GM12865 (cell line): Measurements from ENCODE around the gene AACS.
"Not testable (repeated sequence)": the region's sequence is repeated elsewhere in the genome, so short reads cannot be mapped to it uniquely, and the experiment has no call there.

Experiments used
- DNase-seq: peaks from one replicate; pipeline ENCODE4 v3.0.0; 2010; ENCODE audit warnings: low read depth
- H3K4me3 ChIP-seq: 2 replicates; pipeline ENCODE4 v1.5.1; 2011; ENCODE audit warnings: mild to moderate bottlenecking, low read depth, low read length, control low read depth
- TF ChIP-seq, protein P1 (sequence below): IDR thresholded peaks from 2 replicates; pipeline ENCODE4 v1.5.1; 2011; ENCODE audit warnings: low read length, control low read depth, low read depth, inconsistent platforms; ENCODE audit not compliant: insufficient read depth; ENCODE audit errors: missing control alignments

Gene AACS

DNA sequence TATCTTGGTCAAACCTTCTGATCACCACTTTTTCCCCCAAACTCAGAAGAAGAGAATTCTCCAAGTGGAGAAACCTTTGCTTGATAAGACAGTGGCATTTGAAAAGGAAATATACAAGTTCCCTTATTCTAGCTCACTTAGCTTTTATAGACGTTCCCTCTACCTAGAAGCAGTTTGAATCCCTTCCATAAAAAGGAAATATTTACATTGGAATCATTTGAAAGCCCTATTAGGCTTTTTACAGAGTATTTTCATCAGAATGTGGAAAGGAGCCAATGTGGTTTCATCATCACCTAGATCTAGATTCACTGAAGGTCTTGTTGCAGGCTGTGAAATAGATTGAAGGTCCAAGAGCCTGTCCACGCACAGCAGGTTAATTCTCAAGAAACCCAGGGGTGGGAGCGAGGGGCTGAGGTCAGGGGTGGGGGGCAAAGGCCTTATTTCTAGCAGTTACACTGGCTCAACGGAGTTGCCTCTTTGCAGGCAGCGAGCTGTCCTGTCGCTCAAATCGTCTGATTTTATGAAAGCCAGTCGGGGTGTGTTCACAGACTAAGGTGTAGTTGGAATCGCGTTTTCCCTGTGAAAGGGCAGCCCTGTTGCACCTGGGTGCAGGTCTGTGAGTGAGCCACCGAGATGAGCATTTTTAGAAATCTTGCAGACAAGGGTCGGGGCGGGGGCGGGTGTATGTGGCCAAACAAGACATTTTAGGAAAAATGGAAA, 45.6 kb downstream of the AACS start:
- no peak for DNase-seq
- no peak overlapping the region for H3K4me3 ChIP-seq
- TF ChIP-seq, protein P1, sequence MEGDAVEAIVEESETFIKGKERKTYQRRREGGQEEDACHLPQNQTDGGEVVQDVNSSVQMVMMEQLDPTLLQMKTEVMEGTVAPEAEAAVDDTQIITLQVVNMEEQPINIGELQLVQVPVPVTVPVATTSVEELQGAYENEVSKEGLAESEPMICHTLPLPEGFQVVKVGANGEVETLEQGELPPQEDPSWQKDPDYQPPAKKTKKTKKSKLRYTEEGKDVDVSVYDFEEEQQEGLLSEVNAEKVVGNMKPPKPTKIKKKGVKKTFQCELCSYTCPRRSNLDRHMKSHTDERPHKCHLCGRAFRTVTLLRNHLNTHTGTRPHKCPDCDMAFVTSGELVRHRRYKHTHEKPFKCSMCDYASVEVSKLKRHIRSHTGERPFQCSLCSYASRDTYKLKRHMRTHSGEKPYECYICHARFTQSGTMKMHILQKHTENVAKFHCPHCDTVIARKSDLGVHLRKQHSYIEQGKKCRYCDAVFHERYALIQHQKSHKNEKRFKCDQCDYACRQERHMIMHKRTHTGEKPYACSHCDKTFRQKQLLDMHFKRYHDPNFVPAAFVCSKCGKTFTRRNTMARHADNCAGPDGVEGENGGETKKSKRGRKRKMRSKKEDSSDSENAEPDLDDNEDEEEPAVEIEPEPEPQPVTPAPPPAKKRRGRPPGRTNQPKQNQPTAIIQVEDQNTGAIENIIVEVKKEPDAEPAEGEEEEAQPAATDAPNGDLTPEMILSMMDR = no peak

DNA sequence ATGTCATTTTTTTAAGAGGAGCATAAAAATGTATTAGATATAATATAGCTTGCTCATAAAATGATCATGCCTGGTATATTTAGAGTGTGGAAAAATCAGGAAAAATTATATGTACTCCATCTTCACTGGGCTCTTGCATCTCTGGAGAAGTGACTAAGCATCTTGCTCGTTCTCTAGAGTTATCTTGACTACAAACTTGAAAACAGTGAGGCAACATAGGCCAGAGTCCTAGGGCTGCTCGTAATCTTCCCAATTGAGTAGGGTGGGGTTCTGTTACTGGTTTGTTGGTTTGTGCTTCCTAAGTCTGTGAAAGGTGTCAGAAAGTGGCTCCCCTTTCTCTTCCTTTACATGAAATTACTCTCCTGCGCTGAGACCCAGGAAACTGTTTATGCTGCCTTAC, 46.2 kb downstream of the AACS start:
- no peak overlapping the region for H3K4me3 ChIP-seq
- DNase-seq = no peak
- TF ChIP-seq, protein P1 = no peak

DNA sequence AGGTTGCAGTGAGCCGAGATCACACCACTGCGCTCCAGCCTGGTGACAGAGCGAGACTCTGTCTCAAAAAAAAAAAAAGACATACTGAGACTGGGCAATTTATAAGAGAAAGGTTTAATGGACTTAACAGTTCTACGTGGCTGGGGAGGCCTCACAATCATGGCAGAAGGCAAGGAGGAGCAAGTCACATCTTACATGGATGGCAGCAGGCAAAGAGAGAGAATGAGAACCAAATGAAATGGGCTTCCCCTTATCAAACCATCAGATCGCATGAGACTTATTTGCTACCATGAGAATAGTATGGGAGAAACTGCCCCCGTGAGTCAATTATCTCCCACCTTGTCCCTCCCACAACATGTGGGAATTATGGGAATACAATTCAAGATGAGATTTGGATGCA, 47.4 kb downstream of the AACS start:
- H3K4me3 ChIP-seq, DNase-seq: not testable (repeated sequence)

DNA sequence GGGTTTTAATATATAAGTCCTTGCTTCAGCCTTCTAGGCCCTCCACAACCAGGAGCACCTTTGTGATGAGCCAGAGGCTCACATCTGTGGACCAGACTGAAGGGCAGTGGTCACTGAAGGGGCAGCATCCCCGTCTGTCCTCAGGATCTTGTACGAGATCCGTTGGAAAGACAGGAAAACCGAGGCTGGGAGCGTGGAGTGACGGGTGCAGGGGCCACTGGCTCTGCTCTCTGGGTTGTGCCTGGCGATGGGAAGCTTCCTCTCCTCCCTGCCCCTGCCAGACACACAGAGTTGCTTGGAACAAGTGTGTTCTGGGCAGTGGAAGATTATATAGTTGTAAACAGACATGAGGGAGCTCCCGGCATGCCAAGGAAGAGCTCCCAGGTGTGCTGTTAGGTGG, 48.0 kb downstream of the AACS start:
- TF ChIP-seq, protein P1 = no peak
- H3K4me3 ChIP-seq = no peak overlapping the region
- DNase-seq = no peak

DNA sequence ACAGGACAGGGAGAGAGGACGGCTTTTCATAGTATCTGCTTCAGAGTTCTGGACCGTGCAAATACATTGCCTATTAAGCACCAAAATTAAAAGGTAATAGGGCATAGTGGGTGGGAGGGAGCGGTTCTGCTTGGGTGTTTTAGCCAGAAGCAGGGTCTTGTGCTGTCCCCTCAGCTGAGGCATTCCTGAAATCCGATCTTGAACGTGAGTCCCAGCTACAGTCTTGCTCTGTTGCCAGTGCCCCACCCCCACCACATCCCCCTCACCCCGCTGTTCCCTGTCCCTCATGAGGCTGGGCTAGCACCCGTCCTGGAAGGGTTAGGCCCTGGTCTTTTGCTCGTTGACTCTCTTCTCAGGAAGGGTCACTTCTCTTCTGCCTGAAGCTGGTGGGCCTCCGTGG, 48.6 kb downstream of the AACS start:
- DNase-seq = no peak
- H3K4me3 ChIP-seq = no peak overlapping the region
- TF ChIP-seq, protein P1 = no peak

DNA sequence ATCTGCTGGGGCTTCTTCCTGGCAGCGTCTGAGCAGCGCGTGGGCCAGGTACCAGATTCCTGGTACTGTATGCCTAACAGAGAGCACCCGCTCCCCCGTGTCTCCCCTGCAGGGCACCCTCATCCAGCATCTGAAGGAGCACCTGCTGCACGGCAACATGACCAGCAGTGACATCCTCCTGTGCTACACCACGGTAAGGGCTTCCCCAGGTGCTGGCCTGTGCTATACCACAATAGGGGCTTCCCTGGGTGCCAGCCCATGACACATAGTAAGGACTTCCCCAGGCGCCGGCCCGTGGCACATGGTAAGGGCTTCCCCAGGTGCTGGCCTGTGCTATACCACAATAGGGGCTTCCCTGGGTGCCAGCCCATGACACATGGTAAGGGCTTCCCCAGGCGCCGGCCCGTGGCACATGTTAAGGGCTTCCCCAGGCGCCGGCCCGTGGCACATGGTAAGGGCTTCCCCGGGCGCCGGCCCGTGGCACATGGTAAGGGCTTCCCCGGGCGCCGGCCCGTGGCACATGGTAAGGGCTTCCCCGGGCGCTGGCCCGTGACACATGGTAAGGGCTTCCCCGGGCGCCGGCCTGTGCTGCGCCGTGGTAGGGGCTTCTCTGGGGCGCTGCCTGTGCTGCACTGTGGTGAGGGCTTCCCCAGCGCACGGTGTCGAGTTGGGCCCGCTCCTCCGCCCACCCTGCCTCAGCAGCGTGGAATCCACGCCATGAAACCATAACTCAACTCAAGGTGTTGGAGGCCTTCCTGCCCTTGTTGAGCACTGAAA, 49.3 kb downstream of the AACS start:
- peak; percentile 61 for DNase-seq
- TF ChIP-seq, protein P1 = no peak
- no peak overlapping the region for H3K4me3 ChIP-seq

DNA sequence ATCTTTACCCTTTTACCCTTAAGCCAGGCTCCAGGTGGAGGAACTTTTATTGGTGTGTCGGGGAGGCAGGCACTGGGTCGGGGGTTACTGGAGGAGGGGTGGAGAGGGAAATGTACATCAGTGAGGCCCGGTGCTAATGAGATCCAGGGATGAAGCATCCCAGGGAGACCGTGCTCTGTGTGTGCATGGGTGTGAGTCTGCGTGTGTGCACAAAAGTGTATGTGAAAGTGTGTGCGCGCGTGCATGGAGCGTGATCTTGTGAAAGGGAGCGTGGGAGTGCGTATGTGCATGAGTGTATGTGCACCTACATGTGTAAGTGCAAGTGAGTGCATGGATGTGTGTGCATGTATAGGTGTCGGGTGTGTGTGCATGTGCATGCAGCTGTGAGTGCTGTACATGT, 55.3 kb downstream of the AACS start:
- no peak for DNase-seq
- H3K4me3 ChIP-seq = no peak overlapping the region
- TF ChIP-seq, protein P1 = no peak
